DLD1 (cell line): ENCODE results near the gene SDS.

Experiments used
- in situ Hi-C: cut with HindIII; loops from 2 replicates; pipeline ENCODE4 v1.10.0; 2017; ENCODE audit warnings: low sequenced_read_pairs

Gene SDS

GRCh38 chr12:113403435-113404415 lies at the start of gene SDS:
SDS (minus strand) TSS chr12:113403887; CDS start chr12:113399708, 4,179 bp downstream.
- in situ Hi-C loops: no loop called here

GRCh38 chr12:113453330-113453729 lies 49.6 kb upstream of the SDS start:
- in situ Hi-C loops: no loop called here

- in situ Hi-C loops: no loop called here
These were observed 48.8 kb upstream of the SDS start for GRCh38 chr12:113452458-113452857.

- in situ Hi-C loops: no loop called here
These were observed 46.2 kb upstream of the SDS start for GRCh38 chr12:113449839-113450238.

- in situ Hi-C loops: no loop called here
These were observed 45.6 kb upstream of the SDS start for GRCh38 chr12:113449299-113449698.

GRCh38 chr12:113448873-113449272 lies 45.2 kb upstream of the SDS start:
- in situ Hi-C loops: no loop called here

GRCh38 chr12:113445544-113446171 lies 42.0 kb upstream of the SDS start:
- in situ Hi-C loops: no loop called here

GRCh38 chr12:113443030-113443539 lies 39.4 kb upstream of the SDS start:
- in situ Hi-C loops: no loop called here

GRCh38 chr12:113440947-113441782 lies 37.5 kb upstream of the SDS start:
- in situ Hi-C loops: no loop called here

- in situ Hi-C loops: no loop called here
These were observed 36.6 kb upstream of the SDS start for GRCh38 chr12:113440336-113440735.

- in situ Hi-C loops: no loop called here
These were observed 35.9 kb upstream of the SDS start for GRCh38 chr12:113439606-113440030.

GRCh38 chr12:113439301-113439597 lies 35.6 kb upstream of the SDS start:
- in situ Hi-C loops: no loop called here

GRCh38 chr12:113438523-113439300 lies 35.0 kb upstream of the SDS start:
- in situ Hi-C loops: no loop called here

GRCh38 chr12:113437729-113438100 lies 34.0 kb upstream of the SDS start:
- in situ Hi-C loops: no loop called here

GRCh38 chr12:113436993-113437728 lies 33.5 kb upstream of the SDS start:
- in situ Hi-C loops: no loop called here

GRCh38 chr12:113436586-113436985 lies 32.9 kb upstream of the SDS start:
- in situ Hi-C loops: no loop called here

GRCh38 chr12:113435367-113435766 lies 31.7 kb upstream of the SDS start:
- in situ Hi-C loops: no loop called here

- in situ Hi-C loops: no loop called here
These were observed 29.3 kb upstream of the SDS start for GRCh38 chr12:113432986-113433385.

GRCh38 chr12:113428482-113428881 lies 24.8 kb upstream of the SDS start:
- in situ Hi-C loops: no loop called here

GRCh38 chr12:113427882-113428281 lies 24.2 kb upstream of the SDS start:
- in situ Hi-C loops: no loop called here
